ENCODE measurements around the gene PLPP3. TPM values are rescaled to one million over a fixed set of nuclear protein-coding genes. Genes with fewer than 3 reads are reported as not detected.

The PLPP3 gene
- polyA plus RNA-seq, 10 donors, result 112 to 147 (median 133) TPM

DNA sequence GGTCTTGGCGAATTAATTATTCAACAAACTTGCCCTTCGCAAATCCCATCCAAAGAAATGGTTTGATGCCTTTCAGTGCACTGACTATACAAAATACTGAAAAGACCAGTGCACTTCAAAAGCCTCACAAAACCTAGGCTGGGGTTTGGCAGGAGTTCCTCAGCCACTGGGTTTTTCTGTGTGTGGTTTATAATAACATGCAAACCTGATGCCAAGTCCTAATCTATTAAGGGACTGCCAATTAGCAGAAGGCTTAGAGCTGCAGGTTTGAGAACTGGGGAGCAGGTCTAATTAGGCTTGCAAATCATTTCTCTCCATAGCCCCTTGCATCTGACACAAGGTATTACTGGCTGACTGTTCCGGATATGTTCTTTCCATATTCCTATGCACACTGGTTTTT is 27.7 kb downstream of the PLPP3 start:
- no peak for DNase-seq

GRCh38 chr1:56550859-56551188 is 28.5 kb downstream of the PLPP3 start:
- DNase-seq, result no peak

- no peak for DNase-seq
Observed at GRCh38 chr1:56550138-56550858, 29.1 kb downstream of the PLPP3 start.

DNA sequence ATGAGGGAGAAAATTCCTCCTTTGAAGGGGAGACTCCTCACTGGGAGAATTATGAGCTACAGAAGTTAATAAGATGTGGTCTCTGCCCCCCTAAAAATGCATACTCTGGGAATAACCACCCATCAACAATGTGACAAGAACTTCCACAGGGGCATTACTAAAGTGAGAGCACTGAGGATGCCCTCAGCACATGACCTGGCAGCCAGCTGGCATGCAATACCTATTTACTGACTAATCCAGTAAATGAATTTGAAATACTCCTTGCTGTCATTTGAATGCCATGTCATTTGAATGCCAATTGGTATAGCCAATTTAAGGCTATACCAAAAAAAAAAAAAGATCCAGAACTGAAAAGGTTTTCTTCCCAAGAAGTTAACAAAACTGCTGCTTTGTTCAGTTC is 30.8 kb downstream of the PLPP3 start:
- no peak for DNase-seq

GRCh38 chr1:56547977-56548376 is 31.4 kb downstream of the PLPP3 start:
- no peak for DNase-seq

DNA sequence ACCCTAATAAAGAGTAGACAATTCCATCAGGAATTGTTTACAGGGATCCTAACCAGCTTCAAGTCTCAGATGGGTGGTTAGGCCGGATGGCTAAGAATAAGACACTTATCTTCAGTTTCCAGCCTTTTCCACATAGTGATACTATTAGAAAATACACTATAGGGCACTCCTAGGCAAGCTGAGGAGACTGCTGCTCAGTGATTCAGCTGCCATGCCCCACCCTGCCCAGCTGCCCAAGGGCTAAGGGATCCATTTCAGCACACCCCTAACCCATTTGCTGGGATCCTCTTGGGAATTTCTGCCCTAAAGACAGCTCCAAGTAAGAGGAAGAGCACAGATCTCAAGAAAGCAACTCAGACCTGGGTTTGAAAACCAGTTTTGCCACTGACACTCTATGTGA is 31.9 kb downstream of the PLPP3 start:
- no peak for DNase-seq

DNA sequence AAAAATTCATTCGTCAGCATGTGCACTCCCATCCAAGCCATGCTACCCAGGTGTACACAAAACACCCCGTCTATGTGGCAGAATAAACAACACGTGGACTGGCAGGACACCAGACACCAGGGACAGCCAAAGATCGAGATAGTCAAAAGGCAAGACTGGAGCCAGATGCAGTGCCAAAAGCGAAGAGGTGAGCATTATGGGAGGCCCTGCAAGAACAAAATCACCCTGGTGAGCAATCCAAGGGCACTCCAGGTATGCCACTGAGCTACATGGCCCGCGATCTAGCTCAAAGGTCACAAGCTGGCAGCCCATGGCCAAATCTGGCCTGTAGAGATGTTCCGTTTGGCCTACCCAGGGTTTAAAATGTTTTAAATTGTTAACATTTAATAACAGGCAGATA is 33.7 kb downstream of the PLPP3 start:
- DNase-seq, result no peak

DNA sequence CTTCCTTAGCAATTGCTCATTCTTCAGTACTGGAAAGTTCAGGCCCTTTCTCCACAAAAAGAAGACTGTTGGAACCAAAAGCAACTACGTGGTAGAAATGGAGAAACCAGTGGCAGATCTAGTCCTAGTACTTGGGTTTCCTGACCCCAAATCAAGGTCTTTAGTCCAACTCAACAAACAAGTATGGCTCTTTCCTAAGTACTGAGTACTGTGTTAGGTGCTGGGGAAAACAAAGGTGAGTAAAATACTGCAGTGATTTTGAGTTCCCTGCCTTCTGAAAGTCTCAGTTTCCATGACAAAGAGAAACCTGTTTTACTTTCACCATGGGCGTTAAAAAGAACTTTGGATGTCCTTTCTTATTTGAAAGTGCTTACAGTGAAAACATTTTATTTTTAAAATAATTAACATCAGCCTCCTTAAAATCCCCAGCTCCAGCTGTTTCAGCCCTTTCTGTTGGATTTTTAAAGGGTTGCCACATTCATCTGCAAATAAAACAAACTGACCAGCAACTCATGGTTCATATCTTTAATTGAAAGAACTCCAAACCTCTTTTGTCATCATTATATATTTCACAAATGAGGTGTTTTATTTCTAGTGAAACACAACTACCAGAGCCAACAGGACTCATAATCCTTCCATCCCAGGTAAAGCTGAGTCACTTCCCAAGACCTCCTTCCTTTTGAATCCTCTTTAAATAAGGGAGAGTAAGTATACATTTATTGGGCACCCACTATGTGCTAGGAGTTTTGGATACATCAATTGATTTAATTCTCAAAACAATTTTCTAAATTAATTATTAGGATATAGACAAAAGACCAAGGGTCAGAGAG is 35.4 kb downstream of the PLPP3 start:
- no peak for DNase-seq

GRCh38 chr1:56542651-56543050 is 36.7 kb downstream of the PLPP3 start:
- DNase-seq, result no peak

DNA sequence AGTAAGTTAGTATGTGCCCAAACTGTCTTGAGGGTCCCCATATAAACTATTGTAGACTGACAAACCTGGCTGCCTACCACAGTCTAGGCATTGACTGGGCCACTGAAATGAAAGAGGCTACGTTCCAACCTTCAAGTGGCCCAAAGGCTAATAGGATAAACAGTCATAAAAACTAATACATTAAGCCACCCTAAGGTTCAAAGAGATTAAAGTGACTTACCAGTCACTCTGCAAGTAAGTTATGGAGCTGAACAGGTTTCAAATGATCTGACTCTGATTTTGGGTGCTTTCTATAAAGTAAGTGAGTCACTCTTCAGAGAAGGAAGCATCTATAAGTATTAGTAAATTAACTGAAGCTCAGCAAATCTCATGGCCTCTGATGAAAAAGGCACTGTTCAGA is 38.0 kb downstream of the PLPP3 start:
- DNase-seq, result no peak

DNA sequence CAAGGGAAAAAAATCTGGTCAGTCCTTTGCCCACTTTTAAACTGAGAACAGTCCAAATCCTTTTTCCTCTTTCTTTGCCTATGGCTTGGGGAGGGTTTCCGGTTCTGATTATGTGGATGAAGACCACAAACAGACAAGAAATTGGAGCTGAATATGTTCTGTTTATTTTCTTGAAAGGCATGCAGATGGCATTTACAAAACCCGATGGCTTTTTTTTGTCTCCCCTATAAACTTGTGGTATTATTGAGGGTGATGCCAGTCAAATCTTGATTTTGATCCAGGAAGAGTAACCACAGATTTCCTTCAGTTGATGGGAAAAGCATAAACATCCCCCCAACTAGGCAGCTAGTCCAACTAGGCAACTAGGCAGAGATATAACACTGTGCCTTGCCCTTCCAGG is 38.9 kb downstream of the PLPP3 start:
- DNase-seq, result no peak

- peak in 2 of 3 donors; percentile 44 to 66 for DNase-seq
Observed at GRCh38 chr1:56539520-56539931, 39.8 kb downstream of the PLPP3 start.

DNA sequence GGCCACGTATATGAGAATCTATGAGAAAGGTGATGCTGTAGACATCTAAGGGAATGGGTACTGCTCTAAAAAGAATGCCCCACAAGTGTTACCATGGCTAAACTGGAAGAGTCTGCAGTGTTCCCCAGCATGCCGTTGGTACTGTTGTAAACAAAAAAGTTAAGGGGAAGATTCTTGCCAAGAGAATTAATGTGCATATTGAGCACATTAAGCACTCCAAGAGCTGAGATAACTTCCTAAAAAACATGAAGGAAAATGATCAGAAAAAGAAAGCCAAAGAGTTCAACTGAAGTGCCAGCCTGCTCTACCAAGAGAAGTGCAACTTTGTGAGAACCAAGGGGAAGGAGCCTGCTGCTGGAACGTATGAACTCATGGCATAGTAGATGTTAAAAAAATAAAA is 40.8 kb downstream of the PLPP3 start:
- DNase-seq, result no peak

- no peak for DNase-seq
Observed at GRCh38 chr1:56537660-56538059, 41.7 kb downstream of the PLPP3 start.

DNA sequence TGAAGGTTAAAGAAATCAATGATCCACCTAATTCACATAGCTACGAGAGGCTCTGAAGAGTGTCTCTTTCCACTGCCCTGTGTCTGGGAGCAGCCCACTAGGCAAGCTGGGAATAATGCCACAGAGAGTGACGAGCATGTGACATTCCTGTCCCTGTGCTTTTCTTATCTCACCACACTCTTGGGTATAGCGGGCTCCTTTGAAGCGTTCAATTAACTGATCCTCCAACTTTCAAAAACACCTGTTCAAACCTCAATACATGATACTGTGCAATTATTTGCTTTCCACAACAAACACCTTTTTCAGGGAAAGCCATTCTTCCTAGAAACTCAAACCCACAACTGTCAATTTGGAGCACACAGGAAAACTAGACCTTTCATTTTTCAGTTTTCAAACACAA is 43.4 kb downstream of the PLPP3 start:
- no peak for DNase-seq

DNA sequence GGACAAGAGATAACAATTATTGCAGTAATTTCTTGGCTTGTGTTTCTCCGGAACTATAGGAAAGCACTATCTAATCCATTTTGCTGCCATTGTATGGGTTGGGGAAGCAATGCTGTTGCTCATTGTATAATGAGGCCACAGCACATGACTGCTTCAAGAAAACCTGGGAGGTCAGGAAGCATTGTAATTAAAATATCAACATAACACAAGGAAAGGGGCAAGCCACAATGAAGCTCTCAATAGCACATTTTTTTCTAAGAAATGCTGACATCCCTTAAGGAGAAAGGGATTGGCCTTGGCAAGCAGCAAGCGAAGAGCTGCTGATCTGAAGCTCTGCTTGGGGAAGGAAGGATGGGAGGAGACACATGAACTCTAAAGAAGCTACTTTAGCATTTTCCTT is 44.0 kb downstream of the PLPP3 start:
- DNase-seq, result no peak

GRCh38 chr1:56534130-56534651 is 45.2 kb downstream of the PLPP3 start:
- DNase-seq, result peak in 2 of 3 donors; percentile 63 to 81

DNA sequence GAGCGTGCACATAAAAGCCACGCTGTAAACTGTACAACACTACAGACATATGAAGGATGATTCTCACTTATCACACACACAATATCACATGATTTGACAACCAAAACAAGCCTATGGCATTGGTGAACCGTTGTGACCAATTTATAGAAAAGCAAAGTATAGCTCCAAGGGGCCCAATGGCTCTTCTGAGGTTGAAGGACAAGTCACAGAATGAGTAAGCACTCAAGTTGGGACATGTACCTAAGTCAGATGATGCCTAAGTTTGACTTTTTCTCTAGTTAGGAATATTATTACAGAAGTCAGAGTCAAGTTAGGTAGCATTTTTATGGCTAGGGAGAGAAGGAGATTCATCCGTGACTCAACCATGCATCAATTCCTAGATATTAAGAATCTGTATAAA is 45.7 kb downstream of the PLPP3 start:
- DNase-seq, result no peak

DNA sequence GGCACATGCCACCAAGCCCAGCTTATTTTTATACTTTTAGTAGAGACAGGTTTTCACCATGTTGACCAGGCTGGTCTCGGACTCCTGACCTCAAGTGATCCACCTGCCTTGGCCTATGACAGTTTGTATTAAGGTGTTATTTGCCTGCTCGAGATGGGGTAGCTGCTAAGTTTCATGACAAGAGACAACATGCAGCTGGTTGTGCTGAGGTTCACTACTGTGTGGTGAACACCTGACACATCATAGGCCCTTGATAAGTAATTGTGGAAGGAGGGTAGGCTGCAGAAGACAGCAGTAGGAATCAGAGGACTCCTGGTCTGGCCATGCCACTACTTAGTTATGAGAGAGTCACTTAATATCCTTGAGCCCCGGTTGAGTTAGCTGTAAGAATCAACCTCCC is 46.2 kb downstream of the PLPP3 start:
- DNase-seq, result no peak

DNA sequence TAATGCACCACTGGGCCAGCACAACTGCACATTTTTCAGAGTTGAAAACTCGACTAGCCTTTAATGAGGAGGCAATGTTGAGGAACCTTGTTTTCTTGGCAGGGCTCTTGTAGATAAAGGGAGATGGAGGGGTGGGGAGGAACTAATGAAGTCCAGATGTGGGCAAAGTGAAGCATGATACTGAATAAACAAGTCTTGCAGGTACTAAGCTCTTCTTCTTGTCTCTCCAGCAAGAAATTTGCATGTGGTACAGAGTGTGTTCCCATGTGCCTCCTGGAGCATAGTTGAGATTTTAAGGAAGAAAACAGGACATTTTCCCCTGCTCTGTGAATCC is 47.0 kb downstream of the PLPP3 start:
- DNase-seq, result no peak

GRCh38 chr1:56531624-56532349 is 47.6 kb downstream of the PLPP3 start:
- no peak for DNase-seq

DNA sequence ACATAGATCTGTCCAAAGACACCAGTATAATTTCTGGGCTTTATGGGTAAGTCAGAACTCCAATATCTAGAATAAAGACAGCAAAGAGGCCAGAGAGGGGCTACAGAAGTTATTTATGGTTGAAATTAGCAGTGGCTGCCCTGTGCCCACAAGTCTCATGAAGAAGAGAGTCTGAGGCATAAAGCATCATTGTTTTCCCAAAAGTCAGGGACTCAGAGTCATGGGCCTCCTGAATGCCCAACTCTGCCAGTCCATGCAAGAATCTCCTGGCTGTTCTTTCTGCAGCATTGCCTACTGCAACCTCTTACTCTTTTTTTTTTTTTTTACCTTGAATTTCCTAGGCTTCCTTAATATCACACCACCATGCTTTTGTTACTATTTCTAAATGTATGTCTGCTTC is 49.6 kb downstream of the PLPP3 start:
- DNase-seq, result no peak
